Esophagus muscularis mucosa (tissue), 3 donors: ENCODE results near the gene POP5.

Experiments
- POLR2A ChIP-seq: fragments of 450-650 bp; IDR thresholded peaks from one replicate; pipeline ENCODE4 v1.6.1; 2017; ENCODE audit warnings: antibody characterized with exemption, moderate library complexity, mild to moderate bottlenecking, low read depth
- POLR2AphosphoS5 ChIP-seq, 2 donors: sonication (generic); formaldehyde crosslinking; IDR thresholded peaks; one replicate each; pipeline ENCODE4 v1.6.1; 2017; ENCODE audit warnings: antibody characterized with exemption in 2 of 2
- TF ChIP-seq, protein P1 (sequence below), 3 experiments: fragments of 200-600 bp in 2 of 3; fragments of 450-650 bp in 1 of 3; sonication (generic) in 2 of 3; IDR thresholded peaks; one replicate each; pipeline ENCODE4 v1.5.1; 2017 to 2019; ENCODE audit warnings: antibody characterized with exemption in 3 of 3, mild to moderate bottlenecking in 2 of 3, moderate library complexity in 1 of 3

DNA sequence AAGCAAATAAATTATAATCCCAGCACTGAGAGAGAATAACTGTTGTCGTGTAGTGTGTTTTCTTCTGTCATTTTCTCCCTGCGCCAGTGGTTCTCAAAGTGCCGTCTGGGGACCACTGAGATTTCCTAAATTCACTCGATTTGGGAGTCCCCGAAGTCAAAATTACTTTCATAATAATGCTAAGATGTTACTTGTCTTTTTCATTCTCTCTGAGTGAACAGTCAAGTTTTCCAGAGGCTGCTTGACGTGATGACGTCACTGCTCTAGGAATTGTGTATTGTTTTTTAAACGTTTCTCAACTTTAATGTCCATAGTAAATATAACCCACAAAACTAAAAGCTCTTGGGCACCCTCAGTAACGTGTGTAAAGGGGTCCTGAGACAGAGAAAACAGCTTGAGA is 796 bp upstream of the POP5 start:
- TF ChIP-seq, protein P1, sequence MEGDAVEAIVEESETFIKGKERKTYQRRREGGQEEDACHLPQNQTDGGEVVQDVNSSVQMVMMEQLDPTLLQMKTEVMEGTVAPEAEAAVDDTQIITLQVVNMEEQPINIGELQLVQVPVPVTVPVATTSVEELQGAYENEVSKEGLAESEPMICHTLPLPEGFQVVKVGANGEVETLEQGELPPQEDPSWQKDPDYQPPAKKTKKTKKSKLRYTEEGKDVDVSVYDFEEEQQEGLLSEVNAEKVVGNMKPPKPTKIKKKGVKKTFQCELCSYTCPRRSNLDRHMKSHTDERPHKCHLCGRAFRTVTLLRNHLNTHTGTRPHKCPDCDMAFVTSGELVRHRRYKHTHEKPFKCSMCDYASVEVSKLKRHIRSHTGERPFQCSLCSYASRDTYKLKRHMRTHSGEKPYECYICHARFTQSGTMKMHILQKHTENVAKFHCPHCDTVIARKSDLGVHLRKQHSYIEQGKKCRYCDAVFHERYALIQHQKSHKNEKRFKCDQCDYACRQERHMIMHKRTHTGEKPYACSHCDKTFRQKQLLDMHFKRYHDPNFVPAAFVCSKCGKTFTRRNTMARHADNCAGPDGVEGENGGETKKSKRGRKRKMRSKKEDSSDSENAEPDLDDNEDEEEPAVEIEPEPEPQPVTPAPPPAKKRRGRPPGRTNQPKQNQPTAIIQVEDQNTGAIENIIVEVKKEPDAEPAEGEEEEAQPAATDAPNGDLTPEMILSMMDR (IDR thresholded peaks at IDR 0.05), result no peak
- no peak for TF ChIP-seq POLR2A
- no peak for TF ChIP-seq POLR2AphosphoS5 (IDR thresholded peaks at IDR 0.05)
